Neural progenitor cell (in vitro differentiated cells): ENCODE measurements around the gene RYR1. TPM values are rescaled to one million over a fixed set of nuclear protein-coding genes. Genes with fewer than 3 reads are reported as not detected.
"Not testable (repeated sequence)": the region's sequence is repeated elsewhere in the genome, so short reads cannot be mapped to it uniquely, and the experiment has no call there.

Source experiments
- DNase-seq: peaks from one replicate; pipeline ENCODE4 v3.0.0-alpha.2; 2016; ENCODE audit warnings: low spot score
- H2AFZ ChIP-seq: fragments of 200-600 bp; sonication (generic); replicated peaks from 2 replicates; pipeline ENCODE4 v1.6.1; 2016; ENCODE audit warnings: antibody characterized with exemption
- H3F3A ChIP-seq: fragments of 200-600 bp; sonication (generic); 2 replicates; pipeline ENCODE4 v1.6.1; 2016; ENCODE audit warnings: antibody characterized with exemption, low read depth
- H3K27ac ChIP-seq: fragments of 200-600 bp; sonication (generic); 2 replicates; pipeline ENCODE4 v1.5.1; 2016; ENCODE audit warnings: mild to moderate bottlenecking
- H3K27me3 ChIP-seq: fragments of 200-600 bp; sonication (generic); 2 replicates; pipeline ENCODE4 v1.6.1; 2016; ENCODE audit warnings: mild to moderate bottlenecking, moderate library complexity
- H3K36me3 ChIP-seq: fragments of 200-600 bp; sonication (generic); 2 replicates; pipeline ENCODE4 v1.5.1; 2016
- H3K4me1 ChIP-seq: fragments of 200-600 bp; sonication (generic); 2 replicates; pipeline ENCODE4 v1.6.1; 2016; ENCODE audit warnings: mixed run types
- H3K4me2 ChIP-seq: fragments of 200-600 bp; sonication (generic); 2 replicates; pipeline ENCODE4 v1.6.1; 2016
- H3K4me3 ChIP-seq: fragments of 200-600 bp; sonication (generic); 2 replicates; pipeline ENCODE4 v1.5.1; 2016
- H3K79me2 ChIP-seq: fragments of 200-600 bp; sonication (generic); 2 replicates; pipeline ENCODE4 v1.6.1; 2016; ENCODE audit warnings: low read depth
- H3K9ac ChIP-seq: fragments of 200-600 bp; sonication (generic); 2 replicates; pipeline ENCODE4 v1.6.1; 2016
- H3K9me3 ChIP-seq: fragments of 200-600 bp; sonication (generic); 2 replicates; pipeline ENCODE4 v1.5.1; 2016; ENCODE audit warnings: low read depth
- H4K20me1 ChIP-seq: fragments of 200-600 bp; sonication (generic); 2 replicates; pipeline ENCODE4 v1.6.1; 2016; ENCODE audit warnings: low read depth
- H3K27ac Mint-ChIP-seq: 3 replicates; pipeline ENCODE4 v1.8.0; 2021; ENCODE audit warnings: mixed read lengths
- H3K27me3 Mint-ChIP-seq: 2 replicates; pipeline ENCODE4 v1.8.0; 2022; ENCODE audit warnings: low read depth, mild to moderate bottlenecking, inconsistent platforms, moderate library complexity, mixed read lengths; ENCODE audit not compliant: insufficient read depth
- H3K36me3 Mint-ChIP-seq: 3 replicates; pipeline ENCODE4 v1.8.0; 2021; ENCODE audit warnings: mixed read lengths
- H3K4me1 Mint-ChIP-seq: 3 replicates; pipeline ENCODE4 v1.8.0; 2021; ENCODE audit warnings: mixed read lengths
- H3K4me3 Mint-ChIP-seq: 3 replicates; pipeline ENCODE4 v1.8.0; 2021; ENCODE audit warnings: mild to moderate bottlenecking, moderate library complexity, mixed read lengths
- H3K9me3 Mint-ChIP-seq: 3 replicates; pipeline ENCODE4 v1.8.0; 2020; ENCODE audit warnings: mixed read lengths
- CTCF ChIP-seq: fragments of 200-600 bp; sonication (generic); IDR thresholded peaks from 2 replicates; pipeline ENCODE4 v1.5.1; 2017; ENCODE audit warnings: antibody characterized with exemption, mild to moderate bottlenecking
- EZH2 ChIP-seq: fragments of 200-600 bp; sonication (generic); IDR thresholded peaks from 2 replicates; pipeline ENCODE4 v1.6.1; 2017; ENCODE audit warnings: antibody characterized with exemption, mild to moderate bottlenecking, moderate library complexity
- EZH2phosphoT487 ChIP-seq: fragments of 200-600 bp; sonication (generic); IDR thresholded peaks from 2 replicates; pipeline ENCODE4 v1.6.1; 2017; ENCODE audit warnings: antibody characterized with exemption
- total RNA-seq: library from RNA; depleted of rRNA; stranded (reverse); fragments of >200 nt; gene quantifications from 2 replicates; pipeline ENCODE4 v1.2.3, GENCODE V29; 2015; ENCODE audit warnings: low replicate concordance

RYR1 gene
- total RNA-seq, 1 donor from 2014 or later = 0.60 TPM

DNA sequence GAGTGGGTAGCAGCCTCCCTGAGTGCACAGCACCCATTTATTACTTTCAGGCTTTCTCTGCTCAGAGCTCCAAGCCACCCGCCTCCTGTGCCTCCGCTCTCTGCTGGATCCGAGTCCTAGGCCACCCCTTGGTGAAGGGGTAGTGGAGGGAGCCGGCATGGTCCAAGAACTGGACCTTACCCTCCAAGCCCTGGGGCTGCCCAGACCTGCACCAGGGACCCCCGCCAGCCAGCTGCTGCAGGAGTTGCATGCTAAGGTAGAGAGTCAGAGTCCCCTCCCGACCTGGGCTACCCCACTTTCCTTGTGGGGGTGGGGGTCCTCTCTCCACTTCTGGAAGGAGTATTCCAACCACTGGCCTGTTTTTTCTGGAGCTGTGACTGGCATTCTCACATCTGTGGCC is 28.6 kb upstream of the RYR1 start:
- Histone ChIP-seq H3K79me2 (no peaks in the 10 kb centered on the region), H3K36me3 (no peaks in the 10 kb centered on the region), H3K27ac (no peak overlapping the region), H2AFZ (no peak overlapping the region), H4K20me1 (no peaks in the 10 kb centered on the region), H3K9ac (no peak overlapping the region), H3K4me3 (no peak overlapping the region), H3F3A (peaks cover 10% of the 10 kb centered on the region), H3K4me1 (no peaks in the 10 kb centered on the region), H3K27me3 (peaks cover 30% of the 10 kb centered on the region), H3K9me3 (no peaks in the 10 kb centered on the region), H3K4me2 (no peak overlapping the region)
- DNase-seq = no peak
- TF ChIP-seq EZH2phosphoT487 (no peak), CTCF (no peak), EZH2 (no peak)
- peaks cover 11% of the 10 kb centered on the region for H3K27me3 Mint-ChIP-seq
- H3K27ac Mint-ChIP-seq = no peak overlapping the region
- peaks cover 3% of the 10 kb centered on the region for H3K4me1 Mint-ChIP-seq
- peaks cover 3% of the 10 kb centered on the region for H3K36me3 Mint-ChIP-seq
- peak overlapping the region; percentile 71 for H3K4me3 Mint-ChIP-seq
- no peaks in the 10 kb centered on the region for H3K9me3 Mint-ChIP-seq

DNA sequence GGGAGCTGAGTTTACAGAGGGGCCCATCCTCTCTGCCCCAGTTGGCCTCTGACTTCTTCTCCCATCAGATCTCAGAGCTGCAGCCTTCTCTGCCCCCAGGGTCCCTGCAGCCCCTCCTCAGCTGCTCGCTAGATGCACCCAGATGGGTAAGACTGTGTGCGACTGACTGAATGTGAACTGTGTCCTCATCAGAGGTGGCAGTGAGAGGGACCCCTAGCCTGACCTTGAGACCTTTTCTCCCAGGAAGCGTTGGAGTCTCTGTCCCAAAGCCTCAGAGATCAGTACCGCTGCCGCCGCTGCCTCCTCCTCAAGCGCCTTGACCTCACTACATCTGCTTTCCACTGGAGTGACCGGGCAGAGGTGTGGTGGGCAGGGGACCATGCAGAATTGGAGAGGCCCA is 28.2 kb upstream of the RYR1 start:
- peaks cover 3% of the 10 kb centered on the region for H3K36me3 Mint-ChIP-seq
- H3K4me2 ChIP-seq = no peak overlapping the region
- no peaks in the 10 kb centered on the region for H3K9me3 ChIP-seq
- no peaks in the 10 kb centered on the region for H3K36me3 ChIP-seq
- H2AFZ ChIP-seq = no peak overlapping the region
- peaks cover 11% of the 10 kb centered on the region for H3K27me3 Mint-ChIP-seq
- H3K4me1 ChIP-seq = no peaks in the 10 kb centered on the region
- H3K27ac Mint-ChIP-seq = no peak overlapping the region
- no peak overlapping the region for H3K9ac ChIP-seq
- H3F3A ChIP-seq = peaks cover 10% of the 10 kb centered on the region
- peak overlapping the region; percentile 67 for H3K4me3 Mint-ChIP-seq
- H3K4me3 ChIP-seq = no peak overlapping the region
- TF ChIP-seq CTCF (no peak), EZH2 (no peak), EZH2phosphoT487 (no peak)
- H3K27ac ChIP-seq = no peak overlapping the region
- H3K27me3 ChIP-seq = peaks cover 26% of the 10 kb centered on the region
- no peaks in the 10 kb centered on the region for H4K20me1 ChIP-seq
- peaks cover 3% of the 10 kb centered on the region for H3K4me1 Mint-ChIP-seq
- DNase-seq = no peak
- no peaks in the 10 kb centered on the region for H3K9me3 Mint-ChIP-seq
- H3K79me2 ChIP-seq = no peaks in the 10 kb centered on the region

- H3K27me3 Mint-ChIP-seq = peaks cover 10% of the 10 kb centered on the region
- Histone ChIP-seq H3K36me3 (no peaks in the 10 kb centered on the region), H4K20me1 (no peaks in the 10 kb centered on the region), H3K27ac (no peak overlapping the region), H3K4me3 (no peak overlapping the region), H3K9me3 (no peaks in the 10 kb centered on the region), H3K9ac (no peak overlapping the region), H3K79me2 (no peaks in the 10 kb centered on the region), H3K27me3 (no peaks in the 10 kb centered on the region), H3K4me1 (no peaks in the 10 kb centered on the region), H2AFZ (no peak overlapping the region), H3K4me2 (no peak overlapping the region), H3F3A (no peaks in the 10 kb centered on the region)
- no peaks in the 10 kb centered on the region for H3K4me1 Mint-ChIP-seq
- TF ChIP-seq EZH2 = no peak
- no peak for TF ChIP-seq CTCF
- no peak for TF ChIP-seq EZH2phosphoT487
- peaks cover 3% of the 10 kb centered on the region for H3K36me3 Mint-ChIP-seq
- no peak overlapping the region for H3K4me3 Mint-ChIP-seq
- DNase-seq = no peak
- no peaks in the 10 kb centered on the region for H3K9me3 Mint-ChIP-seq
- H3K27ac Mint-ChIP-seq = no peak overlapping the region
Measured at GRCh38 chr19:38409631-38410133, 23.8 kb upstream of the RYR1 start.

DNA sequence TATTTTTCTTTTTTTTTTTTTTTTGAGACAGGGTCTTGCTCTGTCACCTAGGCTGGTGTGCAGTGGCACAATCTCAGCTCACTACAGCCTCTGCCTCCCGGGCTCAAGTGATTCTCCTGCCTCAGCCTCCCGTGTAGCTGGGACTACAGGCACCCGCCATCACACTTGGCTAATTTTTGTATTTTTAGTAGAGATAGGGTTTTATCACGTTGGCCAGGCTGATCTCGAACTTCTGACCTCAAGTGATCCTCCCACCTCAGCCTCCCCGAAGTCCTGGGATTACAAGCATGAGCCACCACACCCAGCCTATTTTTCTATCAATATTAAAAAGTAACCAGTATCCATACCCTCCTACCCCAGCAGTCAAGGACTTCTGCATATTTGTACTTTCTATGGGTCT is 23.1 kb upstream of the RYR1 start:
- peaks cover 12% of the 10 kb centered on the region for H3K27me3 Mint-ChIP-seq

More for the DNA sequence above, 23.1 kb upstream of the RYR1 start:
- not testable (repeated sequence) for H3K4me3 ChIP-seq, H3K4me1 Mint-ChIP-seq, H3K9me3 ChIP-seq, H2AFZ ChIP-seq, H3K27me3 ChIP-seq, H3K9ac ChIP-seq, H3K9me3 Mint-ChIP-seq, DNase-seq, H3K36me3 ChIP-seq, H3K79me2 ChIP-seq, H3K27ac ChIP-seq, H3K27ac Mint-ChIP-seq, H3K36me3 Mint-ChIP-seq, H3F3A ChIP-seq, H3K4me3 Mint-ChIP-seq, H3K4me1 ChIP-seq, H3K4me2 ChIP-seq, H4K20me1 ChIP-seq
